GM12801 (cell line): ENCODE results near the gene STAP2.

Source experiments
- TF ChIP-seq, protein P1 (sequence below): IDR thresholded peaks from one replicate; pipeline ENCODE4 v1.5.1; 2011; ENCODE audit warnings: control low read depth; ENCODE audit not compliant: insufficient read length; ENCODE audit errors: extremely low read depth

Gene STAP2

GRCh38 chr19:4338441-4339355, at the start of gene STAP2:
Gene STAP2, minus strand, starts transcription at chr19:4338827. Its CDS starts 74 bp downstream, at chr19:4338753.
- TF ChIP-seq, protein P1, sequence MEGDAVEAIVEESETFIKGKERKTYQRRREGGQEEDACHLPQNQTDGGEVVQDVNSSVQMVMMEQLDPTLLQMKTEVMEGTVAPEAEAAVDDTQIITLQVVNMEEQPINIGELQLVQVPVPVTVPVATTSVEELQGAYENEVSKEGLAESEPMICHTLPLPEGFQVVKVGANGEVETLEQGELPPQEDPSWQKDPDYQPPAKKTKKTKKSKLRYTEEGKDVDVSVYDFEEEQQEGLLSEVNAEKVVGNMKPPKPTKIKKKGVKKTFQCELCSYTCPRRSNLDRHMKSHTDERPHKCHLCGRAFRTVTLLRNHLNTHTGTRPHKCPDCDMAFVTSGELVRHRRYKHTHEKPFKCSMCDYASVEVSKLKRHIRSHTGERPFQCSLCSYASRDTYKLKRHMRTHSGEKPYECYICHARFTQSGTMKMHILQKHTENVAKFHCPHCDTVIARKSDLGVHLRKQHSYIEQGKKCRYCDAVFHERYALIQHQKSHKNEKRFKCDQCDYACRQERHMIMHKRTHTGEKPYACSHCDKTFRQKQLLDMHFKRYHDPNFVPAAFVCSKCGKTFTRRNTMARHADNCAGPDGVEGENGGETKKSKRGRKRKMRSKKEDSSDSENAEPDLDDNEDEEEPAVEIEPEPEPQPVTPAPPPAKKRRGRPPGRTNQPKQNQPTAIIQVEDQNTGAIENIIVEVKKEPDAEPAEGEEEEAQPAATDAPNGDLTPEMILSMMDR, result no peak

GRCh38 chr19:4386041-4386782, 47.6 kb upstream of the STAP2 start:
- TF ChIP-seq, protein P1, result no peak

- TF ChIP-seq, protein P1, result no peak
These were observed 46.8 kb upstream of the STAP2 start for GRCh38 chr19:4385291-4386040.

- TF ChIP-seq, protein P1, result no peak
These were observed 41.7 kb upstream of the STAP2 start for GRCh38 chr19:4380254-4380727.

- TF ChIP-seq, protein P1, result no peak
These were observed 41.0 kb upstream of the STAP2 start for GRCh38 chr19:4379383-4380253.

- TF ChIP-seq, protein P1, result no peak
These were observed 40.3 kb upstream of the STAP2 start for GRCh38 chr19:4378886-4379285.
